Activated effector memory CD4-positive, alpha-beta T cell treated with Interleukin-2 at 50 U/mL for 16 hours (primary cell): ENCODE results near the gene RALY.

ENCODE experiments used
- DNase-seq: peaks from one replicate; pipeline ENCODE4 v3.0.0-alpha.2; 2020

RALY gene

GRCh38 chr20:33990075-33990474 lies 3.6 kb upstream of the RALY start:
- no peak for DNase-seq

- no peak for DNase-seq
These were observed 2.2 kb upstream of the RALY start for GRCh38 chr20:33991502-33991901.

GRCh38 chr20:33992145-33992922 lies 1.4 kb upstream of the RALY start:
- DNase-seq, result no peak

- DNase-seq, result peak; percentile 99
These were observed 662 bp upstream of the RALY start for GRCh38 chr20:33992923-33993575.

GRCh38 chr20:33994222-33994913 lies 657 bp downstream of the RALY start:
- peak; percentile 76 for DNase-seq

GRCh38 chr20:33995053-33995831 lies 1.5 kb downstream of the RALY start:
- no peak for DNase-seq

DNA sequence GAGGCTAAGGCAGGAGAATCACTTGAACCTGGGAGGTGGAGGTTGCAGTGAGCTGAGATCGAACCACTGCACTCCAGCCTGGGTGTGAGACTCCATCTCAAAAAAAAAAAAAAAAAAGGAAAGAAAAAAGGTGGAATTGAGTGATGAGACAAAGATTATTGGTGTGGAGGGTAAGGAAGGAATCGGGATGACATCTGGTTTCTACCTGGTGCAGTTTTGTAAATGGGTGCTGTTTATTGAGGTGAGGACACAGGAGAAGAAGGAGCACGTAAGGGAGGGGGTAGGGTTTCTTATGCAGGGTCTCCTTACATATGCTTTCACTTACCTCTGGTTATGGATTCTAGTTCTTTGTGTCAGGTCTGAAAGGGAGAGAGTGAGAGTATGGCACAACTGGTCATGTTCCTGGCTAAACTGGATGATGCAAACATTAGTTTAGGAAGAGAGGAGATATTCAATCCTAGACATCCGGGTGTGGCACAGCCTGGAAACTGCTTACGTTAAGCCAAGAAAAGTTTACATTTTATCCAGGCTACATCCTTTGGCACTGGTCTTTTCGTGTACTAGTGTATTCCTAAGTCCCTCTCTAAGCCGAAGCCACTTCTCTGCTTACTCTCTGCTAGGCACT lies 5.4 kb downstream of the RALY start:
- DNase-seq, result no peak

GRCh38 chr20:34001378-34001777 lies 7.7 kb downstream of the RALY start:
- DNase-seq, result no peak

DNA sequence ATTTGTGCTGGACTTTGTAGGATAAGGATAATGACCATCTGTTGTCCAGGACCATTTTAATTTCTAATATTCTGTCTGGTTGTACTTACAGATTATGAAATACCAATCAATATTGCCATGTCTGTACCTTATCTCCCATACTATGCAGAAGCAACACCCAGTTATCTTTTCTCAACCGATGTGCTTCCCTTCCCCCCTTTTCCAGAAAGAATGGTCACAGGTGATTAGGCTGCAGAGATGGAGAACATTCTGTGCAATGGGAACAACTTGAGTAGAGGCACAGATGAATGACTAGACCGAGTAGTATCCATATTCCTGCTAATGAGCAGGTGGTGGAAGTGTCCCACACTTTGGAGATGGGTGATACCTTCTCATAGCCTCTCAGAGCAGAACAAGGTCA lies 10.5 kb downstream of the RALY start:
- no peak for DNase-seq

DNA sequence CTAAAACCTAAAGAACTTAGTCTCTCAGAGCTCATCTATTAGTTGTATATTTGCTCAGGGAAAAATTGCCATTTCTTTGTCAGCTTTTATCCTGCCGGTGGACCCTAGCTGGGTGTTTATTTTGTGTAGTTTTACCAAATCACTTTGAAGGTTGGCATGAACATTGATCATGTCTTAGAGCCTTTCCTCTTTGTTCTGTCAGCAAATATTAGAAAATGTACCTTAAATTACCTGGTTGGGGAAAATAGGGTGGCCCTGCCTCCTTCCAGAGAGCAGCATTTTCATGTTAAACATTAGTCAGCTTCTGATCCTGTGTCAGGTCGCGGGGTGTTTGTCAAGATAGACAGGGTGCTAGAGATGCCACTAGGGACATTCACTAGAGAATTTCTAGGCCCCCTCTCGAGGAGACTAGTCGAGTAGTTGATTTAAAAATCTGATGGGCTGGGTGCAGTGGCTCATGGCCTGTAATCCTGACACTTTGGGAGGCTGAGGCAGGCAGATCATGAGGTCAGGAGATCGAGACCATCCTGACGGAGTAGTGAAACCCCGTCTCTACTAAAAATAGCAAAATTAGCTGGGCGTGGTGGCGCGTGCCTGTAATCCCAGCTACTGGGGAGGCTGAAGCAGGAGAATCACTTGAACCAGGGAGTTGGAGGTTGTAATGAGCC lies 11.2 kb downstream of the RALY start:
- no peak for DNase-seq

GRCh38 chr20:34006619-34007018 lies 12.9 kb downstream of the RALY start:
- no peak for DNase-seq

- DNase-seq, result no peak
These were observed 14.8 kb downstream of the RALY start for GRCh38 chr20:34008477-34008876.

GRCh38 chr20:34010405-34010931 lies 16.8 kb downstream of the RALY start:
- no peak for DNase-seq

GRCh38 chr20:34011275-34011674 lies 17.6 kb downstream of the RALY start:
- DNase-seq, result no peak

DNA sequence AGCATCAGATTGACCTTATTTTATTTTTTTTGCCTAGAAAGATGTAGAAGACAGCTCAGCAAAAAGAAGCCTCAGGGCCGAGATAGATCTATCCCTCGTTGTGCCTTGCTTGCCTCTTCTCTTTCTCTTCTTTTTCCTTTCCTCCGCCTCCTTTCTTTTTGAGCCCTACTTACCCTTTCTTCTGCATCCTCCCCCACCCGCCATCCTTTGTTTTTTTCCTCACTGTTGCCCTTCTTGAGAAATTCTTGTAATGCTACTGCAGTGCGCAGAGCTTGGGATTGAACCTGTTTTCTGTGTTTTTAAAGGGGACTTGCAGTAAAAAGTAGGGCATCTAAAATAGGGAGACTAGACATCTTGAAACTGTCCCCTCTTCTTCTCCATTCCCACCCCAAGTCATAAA lies 18.6 kb downstream of the RALY start:
- no peak for DNase-seq

DNA sequence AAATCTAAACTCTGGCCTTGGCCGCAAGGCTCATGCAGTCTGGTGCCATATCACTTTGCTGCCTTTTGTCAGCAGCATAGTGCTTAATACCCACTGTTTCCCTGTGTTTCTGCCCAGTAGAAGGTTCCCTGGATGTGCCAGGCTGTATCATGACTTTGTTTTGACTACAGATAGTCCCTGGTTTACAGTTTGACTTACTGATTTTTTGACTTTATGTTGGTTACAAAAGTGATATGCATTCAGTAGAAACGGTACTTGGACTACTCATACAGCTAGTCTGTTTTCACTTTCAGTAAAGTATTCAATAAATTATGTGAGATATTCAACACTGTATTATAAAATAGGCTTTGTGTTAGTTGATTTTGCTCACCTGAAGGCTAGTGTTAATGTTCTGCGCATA lies 19.0 kb downstream of the RALY start:
- DNase-seq, result no peak

DNA sequence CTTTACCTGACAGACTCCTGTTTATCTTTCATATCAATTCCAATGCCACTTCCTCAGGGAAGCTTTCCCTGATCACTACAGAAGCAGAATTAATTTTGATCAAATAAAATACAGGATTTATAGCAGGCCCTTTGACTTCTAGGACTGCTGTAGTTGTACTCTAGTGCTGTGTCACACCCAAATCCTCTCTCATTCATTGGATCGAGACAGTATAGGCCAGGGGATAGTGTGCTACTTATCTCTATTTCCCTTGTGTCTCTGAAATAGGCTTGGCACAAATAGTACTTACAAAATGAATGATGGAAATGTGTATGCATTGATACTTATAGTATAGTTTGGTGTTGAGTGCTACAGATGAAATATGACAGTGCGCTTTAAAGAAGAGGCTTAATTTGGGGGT lies 19.8 kb downstream of the RALY start:
- no peak for DNase-seq

DNA sequence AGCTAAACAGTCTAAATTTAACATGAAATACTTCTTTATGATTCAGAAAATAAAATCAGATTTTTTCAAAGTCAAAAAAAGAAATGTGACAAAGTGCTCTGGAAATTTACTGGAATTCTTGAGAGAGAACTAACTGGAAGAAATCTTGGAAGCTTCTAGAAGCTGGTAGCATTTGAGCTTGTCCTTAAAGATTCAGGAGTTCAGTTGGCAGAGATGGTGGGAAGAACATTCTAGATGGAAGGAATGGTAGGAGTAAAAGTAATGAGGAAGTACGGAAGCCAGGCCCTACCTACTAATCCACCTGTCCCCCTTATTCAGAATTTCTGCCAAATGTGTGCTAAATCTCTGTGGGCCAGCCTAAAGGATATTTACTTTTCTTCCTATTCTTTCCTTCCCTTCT lies 21.2 kb downstream of the RALY start:
- DNase-seq, result no peak

- DNase-seq, result no peak
These were observed 22.0 kb downstream of the RALY start for GRCh38 chr20:34015401-34016335.

DNA sequence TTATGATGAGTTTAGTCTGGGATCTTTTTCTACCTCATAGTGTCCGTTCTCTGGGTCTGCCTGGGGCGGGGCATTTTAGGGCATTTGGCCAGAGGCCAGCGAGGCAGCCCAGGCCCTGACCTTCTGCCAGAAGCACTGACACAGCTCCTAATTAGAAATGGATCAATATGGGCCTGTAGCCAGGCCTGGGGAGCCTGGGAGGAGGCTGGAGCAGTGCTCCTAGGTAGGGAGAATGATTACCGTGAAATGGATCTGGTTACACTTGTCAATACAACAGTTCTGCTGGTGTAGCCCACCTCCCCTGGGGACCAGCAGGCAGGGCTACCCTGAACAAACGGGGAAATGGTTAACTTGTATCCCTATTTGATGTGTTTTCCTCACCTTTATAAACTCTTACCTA lies 23.0 kb downstream of the RALY start:
- no peak for DNase-seq

DNA sequence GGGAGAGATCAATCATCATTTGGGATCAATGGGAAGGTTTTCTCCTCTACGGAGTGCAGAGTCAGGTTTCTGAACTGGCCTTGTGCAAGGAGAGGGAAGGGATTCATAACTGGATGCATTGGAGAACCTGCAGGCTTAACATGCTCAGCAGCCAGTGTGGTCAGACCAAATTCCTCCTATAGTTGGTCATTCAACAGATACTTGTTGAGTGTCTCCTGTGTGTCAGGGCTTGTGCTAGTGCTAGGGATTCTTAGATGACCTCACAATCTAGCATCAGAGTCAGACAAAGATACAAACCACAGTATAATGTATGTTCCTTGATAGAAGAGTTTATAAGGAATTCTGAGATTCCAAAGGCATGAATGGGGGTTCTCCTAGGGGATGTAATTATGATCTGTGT lies 23.9 kb downstream of the RALY start:
- no peak for DNase-seq
